Gastrocnemius medialis (tissue), 4 donors: ENCODE data around the gene ELMO2. TPM values are rescaled to one million over a fixed set of nuclear protein-coding genes. Genes with fewer than 3 reads are reported as not detected.

Source experiments
- ATAC-seq, 2 donors: fragments of 150-250 bp; one replicate each; pipeline ENCODE4 v1.9.1; 2016
- DNase-seq, 2 donors: peaks; one replicate each; pipeline ENCODE4 v3.0.0-alpha.2; 2019
- H3K27ac ChIP-seq, 4 donors: fragments of 200-600 bp; sonication (generic); 1 replicate in 1 of 4; 2 replicates in 3 of 4; pipeline ENCODE4 v1.5.1; 2016 to 2018; ENCODE audit warnings: mild to moderate bottlenecking in 2 of 4, moderate library complexity in 1 of 4
- H3K27me3 ChIP-seq, 3 donors: fragments of 200-600 bp; sonication (generic) in 2 of 3; 1 replicate in 1 of 3; 2 replicates in 2 of 3; pipeline versions ENCODE4 v1.5.1 to v1.6.0; 2016 to 2019; ENCODE audit warnings: mild to moderate bottlenecking in 1 of 3, moderate library complexity in 1 of 3
- H3K36me3 ChIP-seq, 2 donors: fragments of 200-600 bp; sonication (generic) in 1 of 2; one replicate each; pipeline ENCODE4 v1.5.1; 2017 to 2018
- H3K4me1 ChIP-seq, 2 donors: fragments of 200-600 bp; sonication (generic) in 1 of 2; one replicate each; pipeline ENCODE4 v1.5.1; 2016 to 2017; ENCODE audit warnings: mild to moderate bottlenecking in 2 of 2
- H3K4me3 ChIP-seq, 4 donors: fragments of 200-600 bp; sonication (generic) in 3 of 4; 1 replicate in 1 of 4; 2 replicates in 3 of 4; pipeline ENCODE4 v1.5.1; 2016 to 2019; ENCODE audit warnings: mild to moderate bottlenecking in 2 of 4
- H3K9me3 ChIP-seq, 3 donors: fragments of 200-600 bp; sonication (generic) in 2 of 3; 1 replicate in 1 of 3; 2 replicates in 2 of 3; pipeline ENCODE4 v1.5.1; 2016 to 2019
- CTCF ChIP-seq, 5 experiments: fragments of 450-650 bp in 3 of 5; fragments of 200-600 bp in 2 of 5; sonication (generic) in 2 of 5; IDR thresholded peaks in 4 of 5; conservative IDR thresholded peaks in 1 of 5; 1 replicate in 4 of 5; 2 replicates in 1 of 5; pipeline ENCODE4 v1.5.1; 2016 to 2019; ENCODE audit warnings: antibody characterized with exemption in 5 of 5, mild to moderate bottlenecking in 3 of 5, moderate library complexity in 3 of 5
- POLR2A ChIP-seq, 2 donors: fragments of 450-650 bp; IDR thresholded peaks; one replicate each; pipeline ENCODE4 v1.6.1; 2017; ENCODE audit warnings: antibody characterized with exemption in 2 of 2, mild to moderate bottlenecking in 2 of 2, moderate library complexity in 2 of 2
- in situ Hi-C, 4 donors: fragments of 200-750 bp; cut with MboI; loops; one replicate each; pipeline versions ENCODE4 v1.15.0 to v1.8.0; 2017; ENCODE audit warnings: low sequenced_read_pairs in 4 of 4
- intact Hi-C: fragments of 100-400 bp; cut with DNase I; formaldehyde crosslinking; loops from one replicate; pipeline ENCODE4 v1.15.1; 2023; ENCODE audit warnings: low total_unique reads
- total RNA-seq, 4 donors: library from RNA; depleted of rRNA; stranded (reverse); fragments of >200 nt; gene quantifications; one replicate each; pipeline versions ENCODE4 v1.1.0 to v1.2.3, GENCODE V29; 2016

Gene ELMO2
- total RNA-seq, 4 donors from 2014 or later: 47.6 to 67.5 (median 53.6) TPM

- DNase-seq (no peak), ATAC-seq (no peak)
- intact Hi-C loops: no loop called here
- no peak overlapping the region for H3K27ac ChIP-seq
- in situ Hi-C loops: loop anchor here in 1 of 4 donors (25.0 kb wide), 1 partner anchor 102 kb away; no protein-coding TSS in a partner anchor
- H3K4me1 ChIP-seq: no peaks in the 10 kb centered on the region
- no peaks in the 10 kb centered on the region for H3K9me3 ChIP-seq
- H3K27me3 ChIP-seq: peaks cover 0 to 21% (median 8%) of the 10 kb centered on the region in 3 donors
- no peak overlapping the region for H3K4me3 ChIP-seq
- H3K36me3 ChIP-seq: no peaks in the 10 kb centered on the region
- no peak for TF ChIP-seq CTCF (IDR thresholded peaks at IDR 0.05 in 4 of 5, conservative IDR thresholded peaks at IDR 0.05 in 1 of 5)
- no peak for TF ChIP-seq POLR2A (IDR thresholded peaks at IDR 0.05)
Observed at GRCh38 chr20:46435146-46435545, 28.7 kb upstream of the ELMO2 start.

DNA sequence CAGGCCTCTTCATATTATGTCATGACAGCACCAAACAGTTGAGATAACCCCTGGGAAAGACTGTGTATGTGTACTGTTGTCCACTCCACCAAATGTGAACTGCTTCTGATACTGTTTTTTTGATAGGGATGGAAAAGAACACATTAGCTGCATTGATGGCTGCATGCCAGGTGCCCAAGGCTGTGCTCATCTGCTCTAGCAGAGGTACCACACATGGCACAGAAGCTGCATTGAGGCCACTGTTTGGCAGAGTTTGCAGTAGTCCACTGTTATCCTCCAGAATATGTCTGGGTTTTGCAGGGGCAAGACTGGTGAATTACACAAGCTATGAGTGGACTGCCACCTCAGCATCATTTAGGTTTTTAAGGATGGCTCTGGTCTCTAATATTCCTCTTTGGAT is 28.2 kb upstream of the ELMO2 start:
- intact Hi-C loops: no loop called here
- TF ChIP-seq CTCF (IDR thresholded peaks at IDR 0.05 in 4 of 5, conservative IDR thresholded peaks at IDR 0.05 in 1 of 5): no peak
- TF ChIP-seq POLR2A (IDR thresholded peaks at IDR 0.05): no peak
- ATAC-seq (no peak), DNase-seq (no peak)
- no peak overlapping the region for H3K27ac ChIP-seq
- in situ Hi-C loops: loop anchor here in 1 of 4 donors (25.0 kb wide), 1 partner anchor 103 kb away; no protein-coding TSS in a partner anchor
- H3K36me3 ChIP-seq: no peaks in the 10 kb centered on the region
- no peaks in the 10 kb centered on the region for H3K9me3 ChIP-seq
- H3K27me3 ChIP-seq: peaks cover 0 to 26% (median 8%) of the 10 kb centered on the region in 3 donors
- H3K4me1 ChIP-seq: no peaks in the 10 kb centered on the region
- no peak overlapping the region for H3K4me3 ChIP-seq

- in situ Hi-C loops: loop anchor here in 1 of 4 donors (25.0 kb wide), 1 partner anchor 104 kb away; no protein-coding TSS in a partner anchor
- ATAC-seq (no peak), DNase-seq (no peak)
- Histone ChIP-seq H3K36me3 (no peaks in the 10 kb centered on the region), H3K27ac (no peak overlapping the region), H3K4me1 (no peaks in the 10 kb centered on the region), H3K9me3 (no peaks in the 10 kb centered on the region), H3K27me3 (peaks cover 8 to 26% (median 13%) of the 10 kb centered on the region in 3 donors), H3K4me3 (no peak overlapping the region)
- no peak for TF ChIP-seq CTCF (IDR thresholded peaks at IDR 0.05 in 4 of 5, conservative IDR thresholded peaks at IDR 0.05 in 1 of 5)
- TF ChIP-seq POLR2A (IDR thresholded peaks at IDR 0.05): no peak
- intact Hi-C loops: no loop called here
Observed at GRCh38 chr20:46433051-46433450, 26.6 kb upstream of the ELMO2 start.

- Histone ChIP-seq H3K27ac (no peak overlapping the region), H3K9me3 (no peaks in the 10 kb centered on the region), H3K27me3 (peaks cover 12 to 26% (median 19%) of the 10 kb centered on the region in 3 donors), H3K4me1 (no peaks in the 10 kb centered on the region), H3K4me3 (no peak overlapping the region), H3K36me3 (no peaks in the 10 kb centered on the region)
- in situ Hi-C loops: loop anchor here in 1 of 4 donors (25.0 kb wide), 1 partner anchor 106 kb away; no protein-coding TSS in a partner anchor
- ATAC-seq (no peak), DNase-seq (no peak)
- TF ChIP-seq CTCF (IDR thresholded peaks at IDR 0.05 in 4 of 5, conservative IDR thresholded peaks at IDR 0.05 in 1 of 5) (no peak), POLR2A (IDR thresholded peaks at IDR 0.05) (no peak)
- intact Hi-C loops: no loop called here
Observed at GRCh38 chr20:46430921-46431712, 24.7 kb upstream of the ELMO2 start.
